ENCODE results near the gene SEPTIN12.

GRCh38 chr16:4737545-4737944, 50.6 kb downstream of the SEPTIN12 start:
- no peak for TF ChIP-seq CTCF (IDR thresholded peaks at IDR 0.05; ENCODE audit: low read length)
- TF ChIP-seq EZH2 (optimal IDR thresholded peaks at IDR 0.05; ENCODE audit: low read depth, low read length) = no peak
- TF ChIP-seq EZH2phosphoT487 (IDR thresholded peaks at IDR 0.05; ENCODE audit: low read length) = no peak

All from MM.1S (cell line).